ENCODE results near the gene CACTIN. TPM values are rescaled to one million over a fixed set of nuclear protein-coding genes. Genes with fewer than 3 reads are reported as not detected.
A peak's percentile ranks its signal among the peaks of the same experiment; 100 is the strongest.

Gene CACTIN
- total RNA-seq, 1 experiment from 2014 or later = 33.2 TPM

- Histone ChIP-seq H3K9me3 (ENCODE audit: control insufficient read depth in 1 of 2, insufficient read depth in 1 of 2, low read depth in 1 of 2, low read length in 2 of 2) (no peaks in the 10 kb centered on the region), H2AFZ (ENCODE audit: low read depth, low read length, poor library complexity, severe bottlenecking) (no peak overlapping the region), H3K79me2 (ENCODE audit: insufficient read depth, low read length) (no peaks in the 10 kb centered on the region), H3K9me2 (ENCODE audit: insufficient read depth) (no peaks in the 10 kb centered on the region), H3K27ac (ENCODE audit: low read depth, low read length) (no peak overlapping the region), H4K20me1 (ENCODE audit: insufficient read depth) (no peaks in the 10 kb centered on the region), H3K9ac (ENCODE audit: low read length) (no peak overlapping the region), H3K4me3 (replicated peaks in 1 of 2; ENCODE audit: low read depth in 1 of 2, low read length in 2 of 2) (no peak overlapping the region), H3K4me2 (ENCODE audit: low read length) (peak overlapping the region; percentile 36; the same call in 1 of the 2 replicates), H3K27me3 (ENCODE audit: insufficient read depth, low read length) (no peaks in the 10 kb centered on the region), H3K36me3 (ENCODE audit: control insufficient read depth in 1 of 2, insufficient read depth in 2 of 2, low read length in 2 of 2) (no peaks in the 10 kb centered on the region; a peak in 1 of 4 replicates), H3K4me1 (ENCODE audit: control insufficient read depth in 1 of 2, insufficient read depth in 2 of 2, low read length in 2 of 2) (peaks cover 3 to 10% of the 10 kb centered on the region in 2 experiments; a peak in 3 of 4 replicates)
- TF ChIP-seq TCF7L2 (IDR thresholded peaks at IDR 0.05; ENCODE audit: borderline replicate concordance, extremely low read depth, insufficient read depth, insufficient read length) (no peak), YY1 (IDR thresholded peaks at IDR 0.05; ENCODE audit: extremely low read depth, insufficient replicate concordance, low read depth, low read length) (no peak)
- no TSS peak for BruUV-seq (replicated peaks)
- RAD21 ChIA-PET (ENCODE audit: low non-redundant PET in 1 of 2, low total read pairs in 2 of 2, uncharacterized antibody in 2 of 2, unreplicated experiment in 2 of 2) = no interaction called here
- POLR2A ChIA-PET = no interaction called here
- no peak for ATAC-seq
- CTCF ChIA-PET = no interaction called here
- intact Hi-C loops (cut with micrococcal nuclease) = no loop called here
- DNase-seq (ENCODE audit: low read depth, low spot score) = no peak
Observed at GRCh38 chr19:3642296-3642695, 15.7 kb upstream of the CACTIN start.

- Histone ChIP-seq H3K79me2 (ENCODE audit: insufficient read depth, low read length) (no peaks in the 10 kb centered on the region), H3K9me2 (ENCODE audit: insufficient read depth) (no peaks in the 10 kb centered on the region), H3K4me1 (ENCODE audit: control insufficient read depth in 1 of 2, insufficient read depth in 2 of 2, low read length in 2 of 2) (peaks cover 3 to 10% of the 10 kb centered on the region in 2 experiments; a peak in 3 of 4 replicates), H3K4me2 (ENCODE audit: low read length) (no peak overlapping the region), H3K9me3 (ENCODE audit: control insufficient read depth in 1 of 2, insufficient read depth in 1 of 2, low read depth in 1 of 2, low read length in 2 of 2) (no peaks in the 10 kb centered on the region), H4K20me1 (ENCODE audit: insufficient read depth) (no peaks in the 10 kb centered on the region), H2AFZ (ENCODE audit: low read depth, low read length, poor library complexity, severe bottlenecking) (no peak overlapping the region), H3K4me3 (replicated peaks in 1 of 2; ENCODE audit: low read depth in 1 of 2, low read length in 2 of 2) (no peak overlapping the region), H3K27me3 (ENCODE audit: insufficient read depth, low read length) (no peaks in the 10 kb centered on the region), H3K9ac (ENCODE audit: low read length) (no peak overlapping the region), H3K36me3 (ENCODE audit: control insufficient read depth in 1 of 2, insufficient read depth in 2 of 2, low read length in 2 of 2) (no peaks in the 10 kb centered on the region; a peak in 1 of 4 replicates), H3K27ac (ENCODE audit: low read depth, low read length) (no peak overlapping the region)
- BruUV-seq (replicated peaks) = no TSS peak
- ChIA-PET POLR2A (no interaction called here), RAD21 (ENCODE audit: low non-redundant PET in 1 of 2, low total read pairs in 2 of 2, uncharacterized antibody in 2 of 2, unreplicated experiment in 2 of 2) (no interaction called here), CTCF (no interaction called here)
- ATAC-seq (no peak), DNase-seq (ENCODE audit: low read depth, low spot score) (no peak)
- intact Hi-C loops (cut with micrococcal nuclease) = no loop called here
- TF ChIP-seq ELF1 (IDR thresholded peaks at IDR 0.05; ENCODE audit: borderline replicate concordance, low read depth) (no peak), MAX (IDR thresholded peaks at IDR 0.05) (no peak), CEBPB (IDR thresholded peaks at IDR 0.05; ENCODE audit: low read depth) (no peak)
Observed at GRCh38 chr19:3641515-3642269, 15.1 kb upstream of the CACTIN start.
